K562 (cell line): ENCODE data around the gene INHBE. TPM values are rescaled to one million over a fixed set of nuclear protein-coding genes. Genes with fewer than 3 reads are reported as not detected.

Source experiments
- ZFP30 ChIP-seq: fragments of 250-450 bp; sonication (Bioruptor Pico); IDR thresholded peaks from 2 replicates; pipeline ENCODE4 v1.8.0; 2022; ENCODE audit warnings: moderate library complexity, mild to moderate bottlenecking, inconsistent platforms, borderline replicate concordance
- polyA plus RNA-seq, 8 experiments: library from polyadenylated mRNA; depleted of rRNA in 4 of 8; stranded (reverse) in 5 of 8; unstranded in 3 of 8; fragments of >200 nt; fragmentation: Nextera tagmentation in 2 of 8; fragmentation: Illumina TruSeq in 1 of 8; extraction: Ambion mirVana in 2 of 8; extraction: Trizol in 1 of 8; gene quantifications; 2 replicates each; pipeline versions ENCODE4 v1.2.1 to v1.2.3, GENCODE V29; 2011 to 2014; ENCODE audit warnings: inconsistent platforms in 1 of 8, missing spikeins in 1 of 8
- total RNA-seq, 7 experiments: library from RNA; depleted of rRNA in 6 of 7; stranded (reverse); fragments of >200 nt in 6 of 7; fragmentation: Illumina TruSeq in 2 of 7; extraction: Trizol in 2 of 7; gene quantifications; 2 replicates each; pipeline versions ENCODE4 v1.2.1 to v1.2.3, GENCODE V29; 2011 to 2021; ENCODE audit warnings: low replicate concordance in 1 of 7
- TF ChIP-seq, protein P1 (sequence below): fragments of 450-650 bp; IDR thresholded peaks from 2 replicates; pipeline ENCODE4 v1.6.1; 2016; ENCODE audit warnings: mild to moderate bottlenecking, moderate library complexity
- TF ChIP-seq, protein P2 (sequence below): fragments of 450-650 bp; conservative IDR thresholded peaks from 2 replicates; pipeline ENCODE4 v1.6.1; 2016; ENCODE audit warnings: missing genetic modification characterization, low read depth, mild to moderate bottlenecking, control low read depth, missing compliant biosample characterization
- TF ChIP-seq, protein P3 (sequence below), 2 experiments: fragments of 450-650 bp; IDR thresholded peaks; 2 replicates each; pipeline ENCODE4 v1.6.1; 2016; ENCODE audit warnings: mild to moderate bottlenecking in 2 of 2, borderline replicate concordance in 1 of 2, low read depth in 1 of 2, moderate library complexity in 1 of 2

The INHBE gene
- total and polyA plus RNA-seq, 9 of the 15 experiments (the other 6 are each of a cell fraction or from before 2014, with no cell fraction given), result 0.94 to 9.9 (median 7.3) TPM

DNA sequence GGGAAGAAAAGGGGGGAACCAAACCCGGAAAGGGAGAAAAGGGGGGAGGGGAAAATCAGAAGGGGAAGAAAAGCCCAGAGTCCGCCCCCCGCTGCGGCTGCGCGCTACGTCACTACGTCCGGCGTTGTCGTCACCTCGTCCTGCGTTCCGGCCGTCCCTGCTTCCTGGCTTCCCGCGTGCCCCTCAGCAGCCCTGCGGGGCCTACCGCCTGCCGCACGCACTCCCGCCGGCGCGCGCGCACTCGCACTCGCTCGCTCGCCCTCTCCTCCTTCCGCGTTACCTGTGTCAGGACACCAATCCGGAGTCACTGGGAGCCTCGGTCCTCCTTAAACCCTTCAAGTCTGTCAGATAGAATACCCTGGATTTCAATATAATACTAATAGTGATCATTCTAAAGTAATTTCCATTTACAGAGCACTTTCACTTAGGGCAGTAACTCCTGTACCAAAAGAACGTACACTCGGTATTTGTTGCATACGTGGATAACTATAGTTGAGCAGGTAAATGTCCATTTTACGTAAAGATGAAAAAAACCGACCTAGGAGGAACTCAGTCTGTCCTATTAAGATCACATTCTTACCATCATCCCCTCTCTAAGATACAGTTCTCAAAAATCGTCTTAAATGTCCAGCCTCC lies 24.1 kb upstream of the INHBE start, which contains the start of gene R3HDM2 (continued):
- TF ChIP-seq, protein P1, sequence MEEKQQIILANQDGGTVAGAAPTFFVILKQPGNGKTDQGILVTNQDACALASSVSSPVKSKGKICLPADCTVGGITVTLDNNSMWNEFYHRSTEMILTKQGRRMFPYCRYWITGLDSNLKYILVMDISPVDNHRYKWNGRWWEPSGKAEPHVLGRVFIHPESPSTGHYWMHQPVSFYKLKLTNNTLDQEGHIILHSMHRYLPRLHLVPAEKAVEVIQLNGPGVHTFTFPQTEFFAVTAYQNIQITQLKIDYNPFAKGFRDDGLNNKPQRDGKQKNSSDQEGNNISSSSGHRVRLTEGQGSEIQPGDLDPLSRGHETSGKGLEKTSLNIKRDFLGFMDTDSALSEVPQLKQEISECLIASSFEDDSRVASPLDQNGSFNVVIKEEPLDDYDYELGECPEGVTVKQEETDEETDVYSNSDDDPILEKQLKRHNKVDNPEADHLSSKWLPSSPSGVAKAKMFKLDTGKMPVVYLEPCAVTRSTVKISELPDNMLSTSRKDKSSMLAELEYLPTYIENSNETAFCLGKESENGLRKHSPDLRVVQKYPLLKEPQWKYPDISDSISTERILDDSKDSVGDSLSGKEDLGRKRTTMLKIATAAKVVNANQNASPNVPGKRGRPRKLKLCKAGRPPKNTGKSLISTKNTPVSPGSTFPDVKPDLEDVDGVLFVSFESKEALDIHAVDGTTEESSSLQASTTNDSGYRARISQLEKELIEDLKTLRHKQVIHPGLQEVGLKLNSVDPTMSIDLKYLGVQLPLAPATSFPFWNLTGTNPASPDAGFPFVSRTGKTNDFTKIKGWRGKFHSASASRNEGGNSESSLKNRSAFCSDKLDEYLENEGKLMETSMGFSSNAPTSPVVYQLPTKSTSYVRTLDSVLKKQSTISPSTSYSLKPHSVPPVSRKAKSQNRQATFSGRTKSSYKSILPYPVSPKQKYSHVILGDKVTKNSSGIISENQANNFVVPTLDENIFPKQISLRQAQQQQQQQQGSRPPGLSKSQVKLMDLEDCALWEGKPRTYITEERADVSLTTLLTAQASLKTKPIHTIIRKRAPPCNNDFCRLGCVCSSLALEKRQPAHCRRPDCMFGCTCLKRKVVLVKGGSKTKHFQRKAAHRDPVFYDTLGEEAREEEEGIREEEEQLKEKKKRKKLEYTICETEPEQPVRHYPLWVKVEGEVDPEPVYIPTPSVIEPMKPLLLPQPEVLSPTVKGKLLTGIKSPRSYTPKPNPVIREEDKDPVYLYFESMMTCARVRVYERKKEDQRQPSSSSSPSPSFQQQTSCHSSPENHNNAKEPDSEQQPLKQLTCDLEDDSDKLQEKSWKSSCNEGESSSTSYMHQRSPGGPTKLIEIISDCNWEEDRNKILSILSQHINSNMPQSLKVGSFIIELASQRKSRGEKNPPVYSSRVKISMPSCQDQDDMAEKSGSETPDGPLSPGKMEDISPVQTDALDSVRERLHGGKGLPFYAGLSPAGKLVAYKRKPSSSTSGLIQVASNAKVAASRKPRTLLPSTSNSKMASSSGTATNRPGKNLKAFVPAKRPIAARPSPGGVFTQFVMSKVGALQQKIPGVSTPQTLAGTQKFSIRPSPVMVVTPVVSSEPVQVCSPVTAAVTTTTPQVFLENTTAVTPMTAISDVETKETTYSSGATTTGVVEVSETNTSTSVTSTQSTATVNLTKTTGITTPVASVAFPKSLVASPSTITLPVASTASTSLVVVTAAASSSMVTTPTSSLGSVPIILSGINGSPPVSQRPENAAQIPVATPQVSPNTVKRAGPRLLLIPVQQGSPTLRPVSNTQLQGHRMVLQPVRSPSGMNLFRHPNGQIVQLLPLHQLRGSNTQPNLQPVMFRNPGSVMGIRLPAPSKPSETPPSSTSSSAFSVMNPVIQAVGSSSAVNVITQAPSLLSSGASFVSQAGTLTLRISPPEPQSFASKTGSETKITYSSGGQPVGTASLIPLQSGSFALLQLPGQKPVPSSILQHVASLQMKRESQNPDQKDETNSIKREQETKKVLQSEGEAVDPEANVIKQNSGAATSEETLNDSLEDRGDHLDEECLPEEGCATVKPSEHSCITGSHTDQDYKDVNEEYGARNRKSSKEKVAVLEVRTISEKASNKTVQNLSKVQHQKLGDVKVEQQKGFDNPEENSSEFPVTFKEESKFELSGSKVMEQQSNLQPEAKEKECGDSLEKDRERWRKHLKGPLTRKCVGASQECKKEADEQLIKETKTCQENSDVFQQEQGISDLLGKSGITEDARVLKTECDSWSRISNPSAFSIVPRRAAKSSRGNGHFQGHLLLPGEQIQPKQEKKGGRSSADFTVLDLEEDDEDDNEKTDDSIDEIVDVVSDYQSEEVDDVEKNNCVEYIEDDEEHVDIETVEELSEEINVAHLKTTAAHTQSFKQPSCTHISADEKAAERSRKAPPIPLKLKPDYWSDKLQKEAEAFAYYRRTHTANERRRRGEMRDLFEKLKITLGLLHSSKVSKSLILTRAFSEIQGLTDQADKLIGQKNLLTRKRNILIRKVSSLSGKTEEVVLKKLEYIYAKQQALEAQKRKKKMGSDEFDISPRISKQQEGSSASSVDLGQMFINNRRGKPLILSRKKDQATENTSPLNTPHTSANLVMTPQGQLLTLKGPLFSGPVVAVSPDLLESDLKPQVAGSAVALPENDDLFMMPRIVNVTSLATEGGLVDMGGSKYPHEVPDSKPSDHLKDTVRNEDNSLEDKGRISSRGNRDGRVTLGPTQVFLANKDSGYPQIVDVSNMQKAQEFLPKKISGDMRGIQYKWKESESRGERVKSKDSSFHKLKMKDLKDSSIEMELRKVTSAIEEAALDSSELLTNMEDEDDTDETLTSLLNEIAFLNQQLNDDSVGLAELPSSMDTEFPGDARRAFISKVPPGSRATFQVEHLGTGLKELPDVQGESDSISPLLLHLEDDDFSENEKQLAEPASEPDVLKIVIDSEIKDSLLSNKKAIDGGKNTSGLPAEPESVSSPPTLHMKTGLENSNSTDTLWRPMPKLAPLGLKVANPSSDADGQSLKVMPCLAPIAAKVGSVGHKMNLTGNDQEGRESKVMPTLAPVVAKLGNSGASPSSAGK, result peak; percentile 96
- TF ChIP-seq, protein P2, sequence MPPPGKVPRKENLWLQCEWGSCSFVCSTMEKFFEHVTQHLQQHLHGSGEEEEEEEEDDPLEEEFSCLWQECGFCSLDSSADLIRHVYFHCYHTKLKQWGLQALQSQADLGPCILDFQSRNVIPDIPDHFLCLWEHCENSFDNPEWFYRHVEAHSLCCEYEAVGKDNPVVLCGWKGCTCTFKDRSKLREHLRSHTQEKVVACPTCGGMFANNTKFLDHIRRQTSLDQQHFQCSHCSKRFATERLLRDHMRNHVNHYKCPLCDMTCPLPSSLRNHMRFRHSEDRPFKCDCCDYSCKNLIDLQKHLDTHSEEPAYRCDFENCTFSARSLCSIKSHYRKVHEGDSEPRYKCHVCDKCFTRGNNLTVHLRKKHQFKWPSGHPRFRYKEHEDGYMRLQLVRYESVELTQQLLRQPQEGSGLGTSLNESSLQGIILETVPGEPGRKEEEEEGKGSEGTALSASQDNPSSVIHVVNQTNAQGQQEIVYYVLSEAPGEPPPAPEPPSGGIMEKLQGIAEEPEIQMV (tag), result no peak
- no peak for TF ChIP-seq ZFP30 (CRISPR knock-in tag)
- TF ChIP-seq, protein P3, sequence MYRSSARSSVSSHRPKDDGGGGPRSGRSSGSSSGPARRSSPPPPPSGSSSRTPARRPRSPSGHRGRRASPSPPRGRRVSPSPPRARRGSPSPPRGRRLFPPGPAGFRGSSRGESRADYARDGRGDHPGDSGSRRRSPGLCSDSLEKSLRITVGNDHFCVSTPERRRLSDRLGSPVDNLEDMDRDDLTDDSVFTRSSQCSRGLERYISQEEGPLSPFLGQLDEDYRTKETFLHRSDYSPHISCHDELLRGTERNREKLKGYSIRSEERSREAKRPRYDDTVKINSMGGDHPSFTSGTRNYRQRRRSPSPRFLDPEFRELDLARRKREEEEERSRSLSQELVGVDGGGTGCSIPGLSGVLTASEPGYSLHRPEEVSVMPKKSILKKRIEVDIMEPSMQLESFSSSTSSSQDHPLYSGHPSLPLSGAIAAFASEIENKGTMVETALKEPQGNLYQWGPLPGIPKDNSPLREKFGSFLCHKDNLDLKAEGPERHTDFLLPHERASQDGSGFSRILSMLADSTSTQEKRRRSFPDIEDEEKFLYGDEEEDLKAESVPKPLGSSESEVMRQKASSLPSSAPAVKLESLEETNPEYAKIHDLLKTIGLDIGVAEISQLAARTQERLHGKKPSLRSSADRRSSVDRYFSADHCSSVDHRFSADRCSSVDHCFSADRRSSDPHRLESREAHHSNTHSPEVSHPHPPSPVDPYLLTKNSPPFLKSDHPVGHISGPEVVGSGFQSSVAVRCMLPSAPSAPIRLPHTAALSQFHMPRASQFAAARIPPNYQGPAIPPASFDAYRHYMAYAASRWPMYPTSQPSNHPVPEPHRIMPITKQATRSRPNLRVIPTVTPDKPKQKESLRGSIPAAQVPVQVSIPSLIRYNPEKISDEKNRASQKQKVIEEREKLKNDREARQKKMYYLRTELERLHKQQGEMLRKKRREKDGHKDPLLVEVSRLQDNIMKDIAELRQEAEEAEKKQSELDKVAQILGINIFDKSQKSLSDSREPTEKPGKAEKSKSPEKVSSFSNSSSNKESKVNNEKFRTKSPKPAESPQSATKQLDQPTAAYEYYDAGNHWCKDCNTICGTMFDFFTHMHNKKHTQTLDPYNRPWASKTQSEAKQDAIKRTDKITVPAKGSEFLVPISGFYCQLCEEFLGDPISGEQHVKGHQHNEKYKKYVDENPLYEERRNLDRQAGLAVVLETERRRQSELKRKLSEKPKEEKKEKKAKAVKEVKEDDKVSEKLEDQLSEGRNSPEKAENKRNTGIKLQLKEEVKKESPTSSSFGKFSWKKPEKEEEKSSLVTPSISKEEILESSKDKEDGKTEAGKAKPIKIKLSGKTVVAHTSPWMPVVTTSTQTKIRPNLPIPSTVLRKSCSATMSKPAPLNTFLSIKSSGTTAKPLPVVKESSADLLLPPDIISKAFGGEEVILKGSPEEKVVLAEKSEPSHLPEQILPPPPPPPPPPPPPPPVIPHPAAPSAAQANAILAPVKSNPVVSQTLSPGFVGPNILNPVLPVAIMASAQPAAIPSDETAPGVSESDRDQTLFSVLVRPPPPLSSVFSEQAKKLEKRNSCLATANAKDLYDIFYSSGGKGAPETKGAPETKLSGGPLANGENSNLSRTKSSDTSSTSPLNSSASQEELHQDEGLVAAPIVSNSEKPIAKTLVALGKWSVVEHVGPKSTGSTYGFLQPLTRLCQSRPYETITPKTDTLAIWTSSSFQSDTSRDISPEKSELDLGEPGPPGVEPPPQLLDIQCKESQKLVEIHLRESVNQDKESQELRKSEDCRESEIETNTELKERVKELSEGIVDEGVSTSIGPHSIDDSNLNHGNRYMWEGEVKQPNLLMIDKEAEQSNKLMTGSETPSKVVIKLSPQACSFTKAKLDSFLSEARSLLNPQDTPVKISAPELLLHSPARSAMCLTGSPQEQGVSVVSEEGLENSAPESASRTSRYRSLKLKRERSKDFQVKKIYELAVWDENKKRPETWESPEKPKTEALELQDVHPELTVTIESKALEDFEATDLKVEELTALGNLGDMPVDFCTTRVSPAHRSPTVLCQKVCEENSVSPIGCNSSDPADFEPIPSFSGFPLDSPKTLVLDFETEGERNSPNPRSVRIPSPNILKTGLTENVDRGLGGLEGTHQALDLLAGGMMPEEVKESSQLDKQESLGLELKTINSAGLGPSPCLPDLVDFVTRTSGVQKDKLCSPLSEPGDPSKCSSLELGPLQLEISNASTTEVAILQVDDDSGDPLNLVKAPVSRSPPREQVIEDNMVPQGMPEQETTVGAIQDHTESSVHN (IDR thresholded peaks at IDR 0.05; ENCODE audit: borderline replicate concordance in 1 of 2, low read depth in 1 of 2), result no peak
